HEK293 (cell line): ENCODE data around the gene RNF39.

Source experiments
- BCL6B ChIP-seq: fragments of 450-650 bp; formaldehyde crosslinking; IDR thresholded peaks from 2 replicates; pipeline ENCODE4 v1.5.1; 2017; ENCODE audit warnings: missing biosample characterization, missing genetic modification characterization
- PRDM4 ChIP-seq: fragments of 450-650 bp; formaldehyde crosslinking; IDR thresholded peaks from 2 replicates; pipeline ENCODE4 v1.5.1; 2017; ENCODE audit warnings: missing biosample characterization, missing genetic modification characterization
- REPIN1 ChIP-seq: fragments of 450-650 bp; formaldehyde crosslinking; IDR thresholded peaks from 2 replicates; pipeline ENCODE4 v1.5.1; 2017; ENCODE audit warnings: missing biosample characterization, missing genetic modification characterization, low read depth
- SCRT1 ChIP-seq: fragments of 450-650 bp; formaldehyde crosslinking; IDR thresholded peaks from 2 replicates; pipeline ENCODE4 v1.5.1; 2016; ENCODE audit warnings: missing biosample characterization, missing genetic modification characterization, borderline replicate concordance
- SP2 ChIP-seq: fragments of 450-650 bp; formaldehyde crosslinking; IDR thresholded peaks from 2 replicates; pipeline ENCODE4 v1.5.1; 2016; ENCODE audit warnings: missing biosample characterization, missing genetic modification characterization
- ZBTB26 ChIP-seq: fragments of 450-650 bp; formaldehyde crosslinking; optimal IDR thresholded peaks from 2 replicates; pipeline ENCODE3; 2016; ENCODE audit warnings: missing biosample characterization, mild to moderate bottlenecking, missing genetic modification characterization
- ZBTB48 ChIP-seq: fragments of 450-650 bp; formaldehyde crosslinking; IDR thresholded peaks from 2 replicates; pipeline ENCODE4 v1.5.1; 2016; ENCODE audit warnings: missing biosample characterization, missing genetic modification characterization
- ZBTB7A ChIP-seq: fragments of 450-650 bp; formaldehyde crosslinking; IDR thresholded peaks from 2 replicates; pipeline ENCODE4 v1.5.1; 2016; ENCODE audit warnings: low read depth, missing biosample characterization, missing genetic modification characterization
- ZNF10 ChIP-seq: fragments of 450-650 bp; formaldehyde crosslinking; IDR thresholded peaks from 2 replicates; pipeline ENCODE4 v1.5.1; 2017; ENCODE audit warnings: missing biosample characterization, missing genetic modification characterization
- ZNF146 ChIP-seq: fragments of 450-650 bp; formaldehyde crosslinking; IDR thresholded peaks from 2 replicates; pipeline ENCODE4 v1.5.1; 2016; ENCODE audit warnings: missing biosample characterization, missing genetic modification characterization
- ZNF223 ChIP-seq: fragments of 450-650 bp; formaldehyde crosslinking; IDR thresholded peaks from 2 replicates; pipeline ENCODE4 v1.5.1; 2016; ENCODE audit warnings: missing biosample characterization, missing genetic modification characterization
- ZNF292 ChIP-seq: fragments of 450-650 bp; formaldehyde crosslinking; IDR thresholded peaks from 2 replicates; pipeline ENCODE4 v1.5.1; 2016; ENCODE audit warnings: low read depth, missing biosample characterization, missing genetic modification characterization, borderline replicate concordance
- ZNF362 ChIP-seq: fragments of 450-650 bp; formaldehyde crosslinking; IDR thresholded peaks from 2 replicates; pipeline ENCODE4 v1.5.1; 2016; ENCODE audit warnings: missing biosample characterization, missing genetic modification characterization
- ZNF391 ChIP-seq: fragments of 450-650 bp; formaldehyde crosslinking; IDR thresholded peaks from 2 replicates; pipeline ENCODE4 v1.5.1; 2016; ENCODE audit warnings: low read depth, missing biosample characterization, missing genetic modification characterization, borderline replicate concordance
- ZNF394 ChIP-seq: fragments of 450-650 bp; formaldehyde crosslinking; IDR thresholded peaks from 2 replicates; pipeline ENCODE4 v1.5.1; 2016; ENCODE audit warnings: missing biosample characterization, missing genetic modification characterization, mild to moderate bottlenecking, moderate library complexity, borderline replicate concordance
- ZNF416 ChIP-seq: fragments of 450-650 bp; formaldehyde crosslinking; IDR thresholded peaks from 2 replicates; pipeline ENCODE4 v1.5.1; 2016; ENCODE audit warnings: missing biosample characterization, missing genetic modification characterization
- ZNF423 ChIP-seq: fragments of 450-650 bp; formaldehyde crosslinking; IDR thresholded peaks from 2 replicates; pipeline ENCODE4 v1.5.1; 2016; ENCODE audit warnings: missing biosample characterization, missing genetic modification characterization
- ZNF488 ChIP-seq: fragments of 450-650 bp; formaldehyde crosslinking; IDR thresholded peaks from 2 replicates; pipeline ENCODE4 v1.5.1; 2016; ENCODE audit warnings: missing biosample characterization, missing genetic modification characterization
- ZNF510 ChIP-seq: fragments of 450-650 bp; formaldehyde crosslinking; IDR thresholded peaks from 2 replicates; pipeline ENCODE4 v1.5.1; 2018; ENCODE audit warnings: mild to moderate bottlenecking, missing genetic modification characterization, missing biosample characterization; ENCODE audit not compliant: insufficient replicate concordance
- ZNF530 ChIP-seq: fragments of 450-650 bp; formaldehyde crosslinking; IDR thresholded peaks from 2 replicates; pipeline ENCODE4 v1.5.1; 2016; ENCODE audit warnings: low read depth, missing biosample characterization, missing genetic modification characterization
- ZNF558 ChIP-seq: fragments of 450-650 bp; formaldehyde crosslinking; IDR thresholded peaks from 2 replicates; pipeline ENCODE4 v1.5.1; 2016; ENCODE audit warnings: missing biosample characterization, missing genetic modification characterization
- ZNF596 ChIP-seq: fragments of 450-650 bp; IDR thresholded peaks from 2 replicates; pipeline ENCODE4 v1.5.0; 2018; ENCODE audit warnings: missing biosample characterization, mild to moderate bottlenecking, missing genetic modification characterization, moderate library complexity
- ZNF629 ChIP-seq: fragments of 450-650 bp; formaldehyde crosslinking; IDR thresholded peaks from 2 replicates; pipeline ENCODE4 v1.5.1; 2017; ENCODE audit warnings: missing biosample characterization, missing genetic modification characterization
- ZNF645 ChIP-seq: fragments of 450-650 bp; formaldehyde crosslinking; IDR thresholded peaks from 2 replicates; pipeline ENCODE4; 2016; ENCODE audit warnings: missing biosample characterization, missing genetic modification characterization
- ZNF654 ChIP-seq: fragments of 450-650 bp; formaldehyde crosslinking; IDR thresholded peaks from 2 replicates; pipeline ENCODE4 v1.5.1; 2016; ENCODE audit warnings: low read depth, missing biosample characterization, missing genetic modification characterization
- ZNF677 ChIP-seq: fragments of 450-650 bp; IDR thresholded peaks from 2 replicates; pipeline ENCODE4 v1.5.0; 2018; ENCODE audit warnings: missing biosample characterization, mild to moderate bottlenecking, missing genetic modification characterization, moderate library complexity
- ZNF777 ChIP-seq: fragments of 450-650 bp; formaldehyde crosslinking; IDR thresholded peaks from 2 replicates; pipeline ENCODE4 v1.5.1; 2017; ENCODE audit warnings: missing biosample characterization, missing genetic modification characterization, borderline replicate concordance

RNF39 gene

GRCh38 chr6:30067460-30068139 is 8.0 kb downstream of the RNF39 start (continued):
- no peak for TF ChIP-seq ZNF510 (tag by site-specific recombination)
- TF ChIP-seq ZNF10 = no peak
- TF ChIP-seq ZNF292 (tag by site-specific recombination) = 0 out of 2 replicates have a peak, but pooled peaks have one; percentile 11
- no peak for TF ChIP-seq ZNF596 (tag by site-specific recombination)
- TF ChIP-seq ZBTB26 (tag by site-specific recombination) = no peak
- TF ChIP-seq BCL6B = no peak
- TF ChIP-seq ZNF394 (tag by site-specific recombination) = peak; percentile 38; the same call in 1 of the 2 replicates
- no peak for TF ChIP-seq ZNF223 (tag by site-specific recombination)
- TF ChIP-seq ZNF423 = no peak
- TF ChIP-seq PRDM4 (tag by site-specific recombination) = peak; percentile 8; the same call in 1 of the 2 replicates
- TF ChIP-seq SCRT1 (tag by site-specific recombination) = no peak
- no peak for TF ChIP-seq ZNF654 (tag by site-specific recombination)
- TF ChIP-seq ZNF416 (tag by site-specific recombination) = no peak
- TF ChIP-seq ZNF391 = no peak
- TF ChIP-seq ZBTB48 (tag by site-specific recombination) = peak; percentile 99
- no peak for TF ChIP-seq ZNF146 (tag by site-specific recombination)
- no peak for TF ChIP-seq ZNF777 (tag by site-specific recombination)
- TF ChIP-seq ZNF488 (tag by site-specific recombination) = no peak
- TF ChIP-seq ZNF677 (tag by site-specific recombination) = no peak
- no peak for TF ChIP-seq ZNF362
- TF ChIP-seq ZBTB7A (tag by site-specific recombination) = no peak
- no peak for TF ChIP-seq REPIN1 (tag by site-specific recombination)
- TF ChIP-seq SP2 = no peak
- TF ChIP-seq ZNF530 (tag by site-specific recombination) = no peak
- TF ChIP-seq ZNF558 = no peak
- TF ChIP-seq ZNF629 (tag by site-specific recombination) = no peak
- 0 out of 2 replicates have a peak, but pooled peaks have one; percentile 32 for TF ChIP-seq ZNF645 (tag by site-specific recombination)
